HG02571 (cell line): Measurements from ENCODE around the gene CLDND1.

ENCODE experiments used
- ATAC-seq: cut with Tn5 transposase; IDR thresholded peaks from one replicate; pipeline ENCODE4 v1.9.1; 2021; ENCODE audit warnings: mild to moderate bottlenecking, moderate library complexity; ENCODE audit not compliant: unreplicated experiment

The CLDND1 gene

DNA sequence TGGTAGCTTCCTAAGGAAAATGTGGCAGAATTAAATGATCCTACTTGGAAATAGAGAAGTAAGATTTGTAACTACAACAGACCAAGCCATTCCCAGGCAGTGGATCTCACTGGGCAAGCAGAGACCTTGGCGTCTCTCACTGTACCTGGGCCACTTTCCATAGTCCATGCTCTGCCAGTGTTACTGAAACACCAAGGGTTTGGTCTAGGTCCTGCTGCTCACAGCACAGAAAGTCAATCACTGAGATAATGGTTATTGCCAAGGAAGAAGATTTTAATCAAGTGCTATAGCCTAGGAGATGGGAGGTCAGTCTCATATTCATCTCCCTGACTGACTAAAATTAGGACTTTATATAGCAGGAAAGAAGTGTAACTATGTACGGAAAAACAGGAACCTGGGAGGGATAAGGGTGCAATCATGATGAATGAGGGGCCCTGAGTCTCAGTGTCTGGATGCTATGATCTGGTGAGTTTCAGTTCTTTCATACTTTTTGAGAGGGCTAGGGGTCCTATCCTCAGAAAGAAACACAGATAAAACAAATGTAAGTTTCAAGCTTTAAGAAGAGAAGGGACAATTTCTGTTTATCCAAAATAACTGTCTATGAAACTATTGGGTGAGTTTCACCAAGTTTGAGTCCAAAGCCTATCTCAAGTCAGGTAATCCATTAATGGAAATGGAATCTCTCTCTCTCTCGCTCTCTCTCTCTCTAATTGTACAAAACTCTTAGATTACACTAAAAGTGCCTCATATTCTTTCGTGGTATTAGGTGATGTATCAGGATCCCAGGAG is 29.7 kb upstream of the CLDND1 start:
- no peak for ATAC-seq

DNA sequence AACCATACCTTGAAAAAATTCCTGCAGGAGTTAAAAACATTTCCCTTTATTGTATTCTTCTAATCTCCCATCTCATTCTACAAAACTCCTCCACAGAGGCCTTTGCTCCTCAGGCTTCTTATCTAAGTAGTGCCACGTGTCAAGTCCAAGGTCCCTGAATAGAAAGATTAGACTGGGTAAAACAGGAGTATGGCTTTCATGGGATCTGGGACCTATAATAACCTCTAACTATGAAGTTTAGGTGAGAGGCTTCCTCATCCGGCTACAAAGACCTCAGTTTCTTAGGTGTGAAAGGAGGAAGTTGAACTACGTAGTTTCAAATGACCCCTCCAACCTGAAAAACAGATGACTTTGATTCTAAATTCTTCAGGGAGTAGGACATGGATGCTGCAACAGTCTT is 29.1 kb upstream of the CLDND1 start:
- no peak for ATAC-seq

DNA sequence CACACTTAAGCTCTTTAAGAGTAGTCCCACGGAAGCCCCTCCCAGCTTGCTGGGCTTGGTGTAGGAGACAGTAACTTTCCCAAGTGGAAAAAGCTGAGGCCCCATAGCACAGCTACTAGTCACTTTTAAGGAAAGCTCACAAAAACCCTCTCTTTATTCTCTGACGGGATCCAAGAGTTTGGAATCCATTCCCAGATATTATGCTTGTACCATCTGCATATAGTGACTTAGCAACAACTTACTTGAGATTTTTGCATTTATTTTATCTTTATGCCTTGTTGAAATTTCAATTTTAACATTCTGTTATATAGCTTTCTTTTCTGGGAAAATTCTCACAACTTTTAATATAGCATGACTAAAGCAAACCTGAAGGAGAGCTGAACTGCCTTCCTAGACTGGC is 28.5 kb upstream of the CLDND1 start:
- no peak for ATAC-seq

DNA sequence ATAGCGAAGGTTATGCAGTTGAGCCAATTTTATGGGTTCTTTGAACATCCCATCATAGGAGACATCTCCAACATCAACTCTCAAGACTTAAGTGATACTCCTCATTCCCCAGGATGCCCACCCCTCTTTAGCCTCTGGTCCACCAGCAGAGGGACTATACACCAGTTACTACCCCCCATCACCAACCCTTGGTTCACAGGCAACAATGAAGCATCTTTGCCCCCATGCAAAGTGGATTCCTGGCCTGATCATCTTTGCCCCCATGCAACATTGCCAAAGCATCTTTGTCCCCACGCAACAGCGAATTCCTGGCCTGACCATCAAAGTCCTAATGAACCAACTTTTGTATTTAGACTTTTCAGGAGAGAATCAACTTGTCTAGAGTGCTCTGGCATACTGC is 28.1 kb upstream of the CLDND1 start:
- ATAC-seq, result no peak

DNA sequence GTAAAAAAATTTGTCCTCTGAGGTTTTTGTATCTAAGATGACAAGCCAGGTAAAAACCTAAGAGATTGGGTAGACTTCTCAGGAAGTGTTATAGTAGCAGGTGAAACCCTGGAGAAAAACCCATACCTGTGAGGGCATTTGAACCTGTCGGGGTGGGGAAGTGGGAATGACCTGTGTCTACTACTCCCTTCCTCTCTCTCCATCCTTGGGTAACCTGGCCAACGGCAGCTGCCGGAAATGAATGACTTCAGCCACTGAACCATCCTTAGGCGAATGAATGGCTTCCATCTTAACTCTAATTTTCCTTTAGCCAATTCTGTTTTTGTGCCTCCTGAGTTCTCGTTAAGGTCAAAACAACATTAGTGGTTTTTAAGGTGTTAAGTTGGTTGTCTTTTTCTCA is 25.8 kb upstream of the CLDND1 start:
- no peak for ATAC-seq

DNA sequence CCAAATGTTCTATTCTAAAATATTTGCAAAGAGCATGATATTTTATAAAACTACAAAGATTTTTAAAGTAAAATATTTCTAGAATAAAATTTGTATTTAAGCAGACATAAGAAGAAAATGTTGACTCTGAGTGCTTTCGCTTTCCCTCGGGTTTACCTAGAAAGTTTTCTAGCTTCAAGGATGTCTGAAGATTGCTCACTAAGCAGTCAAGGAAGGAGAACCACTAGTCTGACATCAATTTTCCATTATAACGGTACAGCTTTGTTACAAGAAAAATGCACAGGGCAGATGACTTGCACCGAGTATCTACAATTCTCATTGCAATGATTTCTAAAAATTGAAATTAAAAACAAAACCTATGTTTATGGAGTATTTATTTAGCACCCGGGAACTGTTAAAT is 23.2 kb upstream of the CLDND1 start:
- peak; percentile 49 for ATAC-seq

DNA sequence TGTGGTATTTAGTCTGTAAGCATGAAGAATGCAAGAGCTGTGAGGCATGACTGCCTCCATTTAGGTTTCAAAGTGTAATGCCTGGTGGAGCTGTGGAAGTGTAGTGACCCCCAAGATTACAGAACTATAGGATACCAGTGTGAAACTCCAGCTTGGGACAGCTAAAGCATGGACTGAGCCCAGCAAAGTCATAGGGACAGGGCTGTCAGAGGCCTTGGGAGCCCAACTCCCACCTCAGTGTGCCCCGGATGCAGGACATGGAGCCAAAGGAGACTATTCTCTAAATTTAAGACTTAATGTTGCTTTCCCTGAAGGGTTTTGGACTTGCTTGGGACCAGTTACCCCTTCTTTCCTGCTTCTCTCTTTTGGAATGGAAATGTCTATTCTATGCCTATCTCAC is 19.9 kb upstream of the CLDND1 start:
- no peak for ATAC-seq

DNA sequence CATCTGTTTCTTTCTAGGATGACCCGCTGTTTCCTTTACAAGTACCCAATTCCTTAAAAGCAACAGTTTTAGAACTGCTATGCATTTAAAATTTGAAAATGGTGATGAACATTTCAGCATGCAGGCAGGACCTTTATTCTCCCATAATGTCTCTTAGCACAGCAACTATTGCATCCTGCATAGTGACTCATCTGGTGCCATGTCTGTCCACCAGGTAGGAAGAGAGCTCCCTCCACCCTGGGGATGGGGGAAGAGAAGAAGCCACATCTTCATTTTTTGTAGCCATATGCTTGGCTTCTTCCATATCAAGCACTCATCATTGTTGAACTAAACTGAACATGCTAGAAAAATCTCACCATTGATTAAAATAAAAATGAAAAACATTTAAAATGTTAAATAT is 19.0 kb upstream of the CLDND1 start:
- ATAC-seq, result no peak

DNA sequence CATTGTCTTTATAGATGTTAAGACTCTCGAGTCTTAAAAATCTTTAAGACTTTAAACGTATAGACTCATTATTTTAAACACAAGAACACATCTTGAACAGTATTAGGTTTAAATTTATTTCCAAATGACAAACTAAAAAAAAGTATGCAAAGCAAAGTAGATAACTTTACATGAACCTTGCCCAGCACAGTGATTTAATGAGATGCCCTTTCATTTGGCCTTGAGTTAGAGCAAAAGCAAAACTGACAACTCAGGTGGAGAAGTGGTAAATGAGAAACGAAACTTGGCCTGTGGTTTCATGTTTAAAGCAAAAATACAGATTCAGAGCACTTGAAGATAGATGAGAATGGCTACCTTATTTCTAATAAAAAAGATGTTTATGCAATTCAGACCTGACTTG is 17.6 kb upstream of the CLDND1 start:
- peak; percentile 46 for ATAC-seq

DNA sequence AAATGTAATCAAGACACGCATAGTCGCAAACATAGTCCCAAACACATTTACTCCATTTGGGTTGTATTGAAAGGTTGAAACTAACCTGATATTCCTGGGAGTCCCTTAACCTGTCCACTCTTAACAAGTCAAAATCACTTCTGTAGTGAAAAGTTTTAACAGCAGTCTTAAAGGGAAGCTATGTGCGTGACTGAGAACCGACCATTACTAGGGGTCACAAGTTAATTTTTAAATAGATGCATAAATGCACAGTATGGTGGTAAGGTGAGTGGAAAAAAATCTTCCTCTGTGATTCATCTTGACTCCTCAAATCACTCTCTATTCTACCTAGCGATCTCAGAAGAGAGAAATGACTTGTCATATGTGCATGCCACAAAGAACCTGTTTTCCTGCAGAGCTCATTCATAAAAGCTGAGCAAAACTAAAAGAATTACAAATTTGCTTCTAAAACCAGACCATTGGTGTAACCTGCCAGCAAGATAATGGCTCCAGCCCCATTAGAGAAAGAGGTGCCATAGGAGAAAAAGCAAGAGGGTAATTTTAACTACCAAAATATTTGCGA is 13.8 kb upstream of the CLDND1 start:
- peak; percentile 71 for ATAC-seq

DNA sequence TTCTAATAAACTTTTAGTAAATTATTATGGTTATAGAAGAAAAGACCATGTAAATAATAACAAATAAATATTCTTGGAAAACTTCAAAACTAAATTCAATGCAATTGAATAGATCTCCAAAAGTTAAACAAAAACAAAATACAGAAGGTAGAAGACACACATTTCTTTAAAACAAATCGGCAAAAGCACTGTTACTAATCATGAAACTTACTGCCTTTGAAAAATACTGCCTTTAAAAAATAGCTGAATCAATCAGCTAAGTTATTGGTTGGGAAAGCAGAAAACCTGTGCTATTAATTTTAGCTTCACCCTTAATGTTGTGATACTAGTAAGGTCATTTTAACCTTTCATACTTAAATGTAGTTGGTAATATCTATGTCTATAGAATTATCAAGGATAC is 12.0 kb upstream of the CLDND1 start:
- ATAC-seq, result no peak

DNA sequence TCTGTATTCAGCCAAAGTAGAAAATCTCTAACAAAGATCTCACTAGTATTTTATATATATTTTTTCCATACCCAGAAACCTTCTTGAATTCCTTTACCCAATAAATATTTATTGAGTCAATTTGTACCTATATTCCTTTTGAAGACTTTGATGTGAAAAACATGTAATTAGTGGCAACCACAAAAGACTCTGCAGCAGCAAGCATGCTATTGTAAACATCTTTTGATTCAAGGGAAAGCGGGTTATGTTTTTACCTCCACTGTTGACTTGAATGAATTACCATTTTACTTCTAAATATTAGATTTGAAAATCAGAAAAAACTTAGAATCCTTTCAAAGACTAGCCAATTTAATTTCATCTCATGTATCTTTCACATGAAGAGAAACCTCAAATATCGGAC is 11.5 kb upstream of the CLDND1 start:
- ATAC-seq, result no peak

DNA sequence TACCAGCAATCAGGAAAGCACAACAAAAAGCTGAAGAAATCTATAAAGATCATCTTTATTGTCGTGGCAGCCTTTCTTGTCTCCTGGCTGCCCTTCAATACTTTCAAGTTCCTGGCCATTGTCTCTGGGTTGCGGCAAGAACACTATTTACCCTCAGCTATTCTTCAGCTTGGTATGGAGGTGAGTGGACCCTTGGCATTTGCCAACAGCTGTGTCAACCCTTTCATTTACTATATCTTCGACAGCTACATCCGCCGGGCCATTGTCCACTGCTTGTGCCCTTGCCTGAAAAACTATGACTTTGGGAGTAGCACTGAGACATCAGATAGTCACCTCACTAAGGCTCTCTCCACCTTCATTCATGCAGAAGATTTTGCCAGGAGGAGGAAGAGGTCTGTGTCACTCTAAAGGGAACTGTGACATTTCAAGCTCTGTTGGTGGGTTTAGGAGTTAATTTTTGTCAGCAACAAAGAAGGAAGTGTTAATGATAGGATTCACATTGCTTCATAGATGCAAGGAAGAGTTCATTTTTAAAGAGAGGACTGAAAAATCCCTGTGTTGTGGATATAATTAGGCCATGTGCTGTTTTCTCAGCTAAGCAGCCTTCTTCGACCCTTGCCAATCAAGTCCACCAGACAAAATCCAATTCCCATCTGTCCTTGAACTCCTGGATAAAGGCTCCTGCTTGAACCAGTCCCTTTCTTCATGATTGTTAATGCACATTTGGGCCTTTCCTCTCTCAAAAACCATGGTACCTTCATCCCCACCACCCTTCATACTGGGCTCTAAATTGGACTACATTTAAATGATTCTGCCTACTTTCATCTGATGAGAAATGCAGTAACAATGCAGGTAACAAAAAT is 10.2 kb upstream of the CLDND1 start:
- ATAC-seq, result no peak

DNA sequence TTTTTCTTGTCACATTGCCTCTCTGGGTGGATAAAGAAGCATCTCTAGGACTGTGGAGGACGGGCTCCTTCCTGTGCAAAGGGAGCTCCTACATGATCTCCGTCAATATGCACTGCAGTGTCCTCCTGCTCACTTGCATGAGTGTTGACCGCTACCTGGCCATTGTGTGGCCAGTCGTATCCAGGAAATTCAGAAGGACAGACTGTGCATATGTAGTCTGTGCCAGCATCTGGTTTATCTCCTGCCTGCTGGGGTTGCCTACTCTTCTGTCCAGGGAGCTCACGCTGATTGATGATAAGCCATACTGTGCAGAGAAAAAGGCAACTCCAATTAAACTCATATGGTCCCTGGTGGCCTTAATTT is 9.6 kb upstream of the CLDND1 start:
- peak; percentile 0 for ATAC-seq

DNA sequence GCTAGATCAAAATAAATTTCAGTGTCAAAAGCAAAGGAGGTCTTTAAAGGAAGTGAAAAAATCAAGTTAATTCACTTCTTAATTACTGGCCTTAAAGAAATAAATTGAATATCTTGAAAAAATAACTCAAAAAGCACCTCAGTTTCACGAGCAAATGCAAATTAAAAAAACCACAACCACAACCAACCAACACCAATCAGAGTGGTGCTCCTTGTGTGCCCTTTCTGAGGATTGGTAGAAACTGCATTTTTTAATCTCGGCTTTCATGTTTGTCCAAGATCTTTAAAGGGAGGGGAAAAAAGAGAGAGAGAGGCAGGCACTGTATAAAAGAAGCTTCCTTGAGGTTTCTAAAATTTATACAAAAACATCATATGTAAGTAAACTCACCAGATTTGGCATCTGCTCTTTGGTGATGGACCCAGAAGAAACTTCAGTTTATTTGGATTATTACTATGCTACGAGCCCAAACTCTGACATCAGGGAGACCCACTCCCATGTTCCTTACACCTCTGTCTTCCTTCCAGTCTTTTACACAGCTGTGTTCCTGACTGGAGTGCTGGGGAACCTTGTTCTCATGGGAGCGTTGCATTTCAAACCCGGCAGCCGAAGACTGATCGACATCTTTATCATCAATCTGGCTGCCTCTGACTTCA is 9.0 kb upstream of the CLDND1 start, which contains the start of gene GPR15:
GPR15 (plus strand) TSS at position 357 of the 653 bp plus-strand sequence; CDS start at position 413, 56 bp downstream.
- peak; percentile 29 for ATAC-seq

DNA sequence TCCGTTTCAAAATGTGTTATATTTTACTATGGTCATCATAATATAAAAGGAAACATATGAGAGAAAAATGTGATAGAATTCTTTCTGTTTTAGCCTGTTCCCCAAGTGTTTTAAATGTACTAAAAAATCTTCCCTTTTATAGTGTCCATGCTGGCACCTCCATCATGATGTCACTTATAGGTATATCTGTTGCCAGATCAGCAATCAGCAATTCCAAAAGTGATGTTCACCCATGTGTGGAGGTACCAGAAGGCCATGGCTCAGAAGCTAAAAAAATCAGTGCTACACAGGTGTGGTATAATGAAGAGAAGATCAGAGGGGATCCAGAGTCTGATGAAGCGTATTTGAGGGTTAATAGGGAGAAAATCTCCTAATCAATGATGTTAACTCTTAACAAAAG is 8.0 kb upstream of the CLDND1 start:
- no peak for ATAC-seq

DNA sequence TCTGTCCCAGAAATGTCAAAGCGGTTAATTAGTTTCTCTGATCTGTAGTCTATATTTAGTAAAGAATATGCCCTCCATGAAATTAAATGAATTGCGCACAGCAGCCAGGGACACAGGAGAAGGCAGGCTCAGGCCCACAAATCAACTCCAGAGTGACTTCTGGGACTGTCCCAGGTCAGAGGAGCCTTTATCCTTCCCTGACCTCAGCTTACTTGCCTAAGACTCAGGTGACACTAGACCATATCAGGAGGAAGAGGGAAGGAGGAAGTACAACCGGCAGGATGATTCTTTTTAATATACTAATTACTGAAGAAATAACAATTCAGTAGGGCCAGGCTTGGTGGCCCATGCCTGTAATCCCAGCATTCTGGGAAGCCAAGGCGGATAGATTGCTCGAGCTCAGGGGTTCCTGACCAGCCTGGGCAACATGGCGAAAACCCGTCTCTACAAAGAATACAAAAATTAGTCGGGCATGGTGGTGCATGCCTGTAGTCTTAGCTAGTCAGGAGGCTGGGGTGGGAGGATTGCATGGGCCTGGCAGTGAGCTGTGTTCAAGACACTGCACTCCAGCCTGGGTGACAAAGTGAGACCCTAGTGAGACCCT is 7.3 kb upstream of the CLDND1 start:
- ATAC-seq, result no peak

DNA sequence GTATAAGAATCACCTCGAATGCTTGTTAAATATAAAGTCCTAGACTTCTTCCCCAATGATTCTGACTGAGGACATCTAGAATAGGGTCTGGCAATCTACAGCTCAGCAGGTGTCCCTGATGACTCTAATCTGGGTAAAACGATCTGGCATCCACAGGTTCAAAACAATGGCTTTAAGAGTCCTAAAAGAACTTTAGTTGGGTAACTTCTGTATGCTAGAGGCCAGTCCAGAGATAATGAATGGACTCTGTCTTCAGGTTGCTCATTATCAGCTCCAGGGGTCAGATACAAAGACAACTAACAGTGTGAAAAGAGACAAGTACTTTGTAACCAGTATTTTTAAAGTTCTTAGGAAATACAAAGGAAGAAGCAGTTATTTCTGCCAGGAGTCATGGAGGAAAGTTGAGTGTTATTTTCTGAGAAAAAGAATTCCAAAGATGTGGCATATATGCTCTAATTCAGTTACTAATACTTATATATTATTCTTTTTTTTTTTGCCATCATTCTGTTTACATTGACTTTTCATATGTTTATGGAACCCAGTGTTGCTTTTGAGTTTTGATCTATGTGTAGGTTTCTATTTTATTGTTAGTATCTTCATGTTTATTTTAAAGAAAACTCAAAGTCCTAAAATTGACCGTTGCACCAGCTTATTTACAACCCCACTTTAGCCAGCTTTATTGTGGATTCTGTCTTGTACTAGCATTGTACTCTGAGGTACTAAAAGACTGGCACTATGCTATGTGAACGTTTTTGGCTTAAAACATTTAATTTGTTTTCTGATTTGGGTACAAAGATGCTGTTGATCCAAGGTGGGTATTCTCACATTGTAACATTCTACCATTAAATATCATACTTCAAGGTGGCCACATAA is 6.0 kb upstream of the CLDND1 start:
- no peak for ATAC-seq

DNA sequence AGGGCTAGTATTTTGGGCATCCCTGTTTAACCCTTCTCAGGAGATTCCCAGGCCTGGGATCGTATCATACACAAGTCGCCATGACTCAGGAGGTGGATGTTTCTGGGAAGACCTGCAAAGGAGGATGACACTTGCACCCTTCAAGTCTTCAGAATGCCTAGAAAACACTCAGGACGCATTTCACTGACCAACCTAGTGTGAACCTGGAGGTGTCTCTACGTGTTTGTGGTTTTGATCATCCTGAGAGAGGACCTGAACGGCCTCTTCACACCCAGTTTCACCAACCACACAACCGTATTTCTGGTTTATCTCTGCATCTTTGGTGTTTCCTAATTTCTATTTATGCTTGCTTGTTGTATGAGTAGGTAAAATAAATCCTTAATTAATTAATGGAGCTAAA is 2.8 kb upstream of the CLDND1 start:
- no peak for ATAC-seq
